SHP77 treated with DMSO at 0.1 percent for 48 hours (cell line): ENCODE measurements around the gene UMODL1.

Experiments
- DNase-seq: peaks from one replicate; lab custom pipeline; 2025; lab: John Stamatoyannopoulos, UW

UMODL1 gene, protein sequence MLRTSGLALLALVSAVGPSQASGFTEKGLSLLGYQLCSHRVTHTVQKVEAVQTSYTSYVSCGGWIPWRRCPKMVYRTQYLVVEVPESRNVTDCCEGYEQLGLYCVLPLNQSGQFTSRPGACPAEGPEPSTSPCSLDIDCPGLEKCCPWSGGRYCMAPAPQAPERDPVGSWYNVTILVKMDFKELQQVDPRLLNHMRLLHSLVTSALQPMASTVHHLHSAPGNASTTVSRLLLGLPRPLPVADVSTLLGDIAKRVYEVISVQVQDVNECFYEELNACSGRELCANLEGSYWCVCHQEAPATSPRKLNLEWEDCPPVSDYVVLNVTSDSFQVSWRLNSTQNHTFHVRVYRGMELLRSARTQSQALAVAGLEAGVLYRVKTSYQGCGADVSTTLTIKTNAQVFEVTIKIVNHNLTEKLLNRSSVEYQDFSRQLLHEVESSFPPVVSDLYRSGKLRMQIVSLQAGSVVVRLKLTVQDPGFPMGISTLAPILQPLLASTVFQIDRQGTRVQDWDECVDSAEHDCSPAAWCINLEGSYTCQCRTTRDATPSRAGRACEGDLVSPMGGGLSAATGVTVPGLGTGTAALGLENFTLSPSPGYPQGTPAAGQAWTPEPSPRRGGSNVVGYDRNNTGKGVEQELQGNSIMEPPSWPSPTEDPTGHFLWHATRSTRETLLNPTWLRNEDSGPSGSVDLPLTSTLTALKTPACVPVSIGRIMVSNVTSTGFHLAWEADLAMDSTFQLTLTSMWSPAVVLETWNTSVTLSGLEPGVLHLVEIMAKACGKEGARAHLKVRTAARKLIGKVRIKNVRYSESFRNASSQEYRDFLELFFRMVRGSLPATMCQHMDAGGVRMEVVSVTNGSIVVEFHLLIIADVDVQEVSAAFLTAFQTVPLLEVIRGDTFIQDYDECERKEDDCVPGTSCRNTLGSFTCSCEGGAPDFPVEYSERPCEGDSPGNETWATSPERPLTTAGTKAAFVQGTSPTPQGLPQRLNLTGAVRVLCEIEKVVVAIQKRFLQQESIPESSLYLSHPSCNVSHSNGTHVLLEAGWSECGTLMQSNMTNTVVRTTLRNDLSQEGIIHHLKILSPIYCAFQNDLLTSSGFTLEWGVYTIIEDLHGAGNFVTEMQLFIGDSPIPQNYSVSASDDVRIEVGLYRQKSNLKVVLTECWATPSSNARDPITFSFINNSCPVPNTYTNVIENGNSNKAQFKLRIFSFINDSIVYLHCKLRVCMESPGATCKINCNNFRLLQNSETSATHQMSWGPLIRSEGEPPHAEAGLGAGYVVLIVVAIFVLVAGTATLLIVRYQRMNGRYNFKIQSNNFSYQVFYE

DNA sequence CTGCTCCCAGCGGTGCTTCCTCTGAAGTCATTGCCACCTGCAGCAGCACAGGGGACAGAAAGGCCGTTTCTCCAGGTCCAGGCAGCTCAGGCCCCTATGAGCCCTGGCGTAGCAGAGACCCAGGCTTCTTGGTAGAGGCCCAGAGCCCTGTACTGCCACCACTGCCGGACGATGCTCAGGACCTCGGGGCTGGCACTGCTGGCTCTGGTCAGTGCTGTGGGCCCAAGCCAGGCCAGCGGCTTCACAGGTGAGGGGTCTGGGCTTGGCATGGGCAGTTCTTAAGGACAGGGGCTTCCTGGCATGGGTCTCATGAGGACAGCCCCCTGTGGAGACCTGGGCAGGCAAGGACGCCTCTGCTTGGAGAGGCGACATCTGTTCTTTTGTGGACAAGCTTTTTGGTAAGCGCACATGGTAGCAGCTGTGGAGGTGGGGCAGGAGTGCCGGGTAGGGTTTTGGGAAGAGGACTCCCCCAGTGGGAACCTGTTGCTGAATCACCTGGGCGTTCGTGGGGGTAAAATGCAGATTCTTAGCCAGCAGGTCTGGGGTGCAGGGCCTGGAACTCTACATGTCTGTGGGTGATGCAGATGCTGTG is at the start of gene UMODL1:
Gene UMODL1, plus strand, starts transcription at position 172 of the 592 bp plus-strand sequence. Its CDS starts 0 bp downstream, at position 172.
- no peak for DNase-seq

GRCh38 chr21:42021371-42022090 is 49.6 kb upstream of the UMODL1 start:
- DNase-seq: no peak

- DNase-seq: no peak
Measured at GRCh38 chr21:42022091-42022430, 49.1 kb upstream of the UMODL1 start.

GRCh38 chr21:42022906-42023305 is 48.2 kb upstream of the UMODL1 start:
- no peak for DNase-seq

DNA sequence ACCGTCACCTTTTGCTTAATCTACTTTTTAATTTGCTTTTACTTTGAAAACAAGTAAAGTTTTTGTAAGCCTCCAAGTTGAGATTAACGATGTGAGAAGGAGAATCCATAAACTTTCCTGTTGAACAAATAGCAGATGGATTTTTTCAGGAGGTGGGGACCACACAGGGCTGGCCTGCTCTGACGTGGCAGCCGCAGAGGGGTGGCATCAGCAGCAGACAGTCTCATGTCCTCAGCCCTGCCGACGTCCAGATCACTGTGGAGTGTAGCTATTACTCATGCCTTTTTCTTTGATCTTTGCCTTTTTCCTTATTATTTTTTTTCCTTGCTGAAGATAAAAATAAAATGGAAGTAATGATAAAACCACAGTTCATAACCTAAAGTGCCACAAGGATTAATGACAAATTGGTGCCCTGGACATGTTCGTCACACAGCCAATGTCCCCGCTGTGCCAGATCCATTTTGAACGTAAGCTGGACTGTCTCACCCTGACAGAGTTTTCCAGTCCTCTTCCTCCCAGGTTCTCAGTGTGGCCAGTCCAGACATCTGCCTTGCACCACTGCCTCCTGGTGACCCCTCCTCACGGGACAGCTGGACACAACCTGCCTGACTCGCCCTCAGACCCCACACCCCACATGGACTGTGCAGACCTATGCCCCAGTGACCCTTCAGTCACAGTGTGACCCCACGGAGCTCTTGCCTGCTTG is 45.6 kb upstream of the UMODL1 start:
- DNase-seq: no peak

DNA sequence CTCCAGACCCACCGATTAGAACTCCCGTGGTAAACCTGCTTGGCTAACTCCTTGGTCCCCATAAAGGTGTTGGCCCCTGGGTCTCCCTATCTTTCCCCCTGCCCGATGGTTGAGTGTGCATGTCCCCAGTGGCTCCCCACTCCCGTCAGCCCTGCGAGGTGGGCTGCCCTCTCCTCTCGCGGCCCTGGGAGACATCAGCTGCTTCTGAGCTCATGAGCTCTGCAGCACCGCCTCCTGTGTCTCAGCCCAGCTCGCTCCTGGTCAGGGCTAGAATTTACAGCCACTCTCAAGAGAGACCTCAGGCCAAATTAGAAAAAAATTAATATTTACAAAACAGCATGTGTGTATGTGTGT is 45.1 kb upstream of the UMODL1 start:
- no peak for DNase-seq

- no peak for DNase-seq
Measured at GRCh38 chr21:42027085-42027821, 43.9 kb upstream of the UMODL1 start.

DNA sequence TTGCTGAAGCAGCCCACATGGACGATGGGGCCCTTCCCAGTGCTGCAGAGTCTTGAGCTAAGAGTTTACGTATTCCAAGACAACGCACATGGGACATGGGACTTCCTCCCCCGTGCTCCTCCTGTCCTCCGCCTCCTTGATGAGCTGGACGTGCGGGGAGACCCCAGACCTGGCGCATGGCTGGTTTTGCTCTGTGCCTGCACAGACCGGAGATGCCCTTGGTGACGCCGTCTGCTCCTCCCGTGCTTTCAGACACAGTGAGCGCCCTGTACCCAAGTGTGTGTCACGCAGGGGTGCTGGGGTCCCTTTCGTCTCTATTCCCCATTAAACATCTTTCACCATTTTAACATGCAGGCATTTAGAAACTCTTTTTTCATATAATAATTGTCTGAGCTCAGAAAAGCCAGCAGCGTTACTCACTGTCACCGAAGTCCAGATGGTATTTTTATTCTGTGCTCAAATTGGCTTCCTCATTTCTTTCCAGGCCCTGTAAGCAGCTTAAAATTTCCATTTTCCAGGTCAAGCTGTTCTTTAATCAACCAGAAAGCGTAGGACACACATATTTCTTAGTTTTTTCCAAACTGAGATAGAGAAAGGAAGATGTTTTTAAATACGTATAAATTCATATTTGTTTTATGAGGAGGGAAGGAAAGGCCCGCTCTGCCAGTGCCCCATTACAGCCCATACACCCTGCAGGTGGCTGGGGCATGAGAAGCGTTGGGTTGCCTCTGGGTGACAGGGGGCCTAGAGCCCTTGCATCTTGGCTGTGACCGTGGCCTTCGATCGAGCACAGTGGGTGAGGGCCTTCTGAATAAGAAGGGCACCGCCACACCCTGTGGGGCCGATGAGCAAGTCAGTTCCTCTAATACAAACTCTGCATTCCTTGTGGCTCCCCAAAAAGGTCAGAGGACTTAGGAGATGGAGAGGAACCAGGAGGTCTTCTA is 43.0 kb upstream of the UMODL1 start:
- no peak for DNase-seq

DNA sequence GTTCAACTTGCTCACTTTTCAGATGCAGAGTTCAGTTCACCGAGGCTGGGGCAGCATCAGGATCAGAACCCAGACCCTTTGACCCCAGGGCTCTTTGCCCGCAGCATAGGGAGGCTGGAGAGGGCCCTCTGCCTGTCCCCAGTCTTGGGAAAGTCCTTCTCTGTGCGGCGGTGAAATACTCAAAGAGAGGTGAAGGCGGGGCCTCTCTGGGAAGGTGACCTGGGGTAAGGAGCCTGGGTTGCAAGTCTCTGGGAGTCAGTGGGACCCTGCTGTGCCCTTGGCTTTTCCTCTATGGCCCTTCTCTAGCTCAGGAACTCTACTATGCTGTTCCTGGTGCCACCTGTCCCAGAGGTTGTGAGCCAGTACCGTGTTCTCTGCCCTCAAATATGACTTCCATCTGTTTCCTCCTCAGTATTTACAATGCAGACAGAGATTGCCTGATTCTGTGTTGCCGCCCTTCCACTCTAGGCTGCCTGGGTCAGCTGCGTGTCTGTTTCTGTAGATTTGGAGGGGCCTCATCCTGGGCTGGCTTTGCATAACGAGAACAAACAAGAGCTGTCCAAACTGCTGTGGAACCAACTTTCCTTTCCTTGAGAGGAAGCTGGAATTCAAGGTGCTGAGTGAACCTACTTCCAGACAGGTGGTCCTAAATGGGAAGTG is 42.2 kb upstream of the UMODL1 start:
- no peak for DNase-seq

DNA sequence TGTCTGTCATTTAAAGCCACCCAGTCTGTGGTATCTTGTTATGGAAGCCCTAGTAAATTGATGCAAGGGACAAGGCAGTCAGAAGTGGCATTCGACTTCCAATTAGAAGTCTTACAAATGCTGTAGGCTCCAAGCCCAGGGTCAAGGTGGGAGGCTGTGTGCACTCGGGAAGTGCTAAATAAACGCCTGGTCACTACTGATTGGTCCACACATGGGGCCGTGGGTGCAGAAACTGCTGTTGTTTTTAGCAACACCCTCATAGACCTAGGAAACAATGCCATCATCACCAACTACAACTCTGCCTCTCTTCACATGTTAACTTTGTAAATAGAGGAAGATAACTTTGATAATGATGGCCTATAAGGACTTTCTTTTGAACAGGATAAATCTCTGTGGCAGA is 40.8 kb upstream of the UMODL1 start:
- no peak for DNase-seq

GRCh38 chr21:42031241-42031640 is 39.9 kb upstream of the UMODL1 start:
- no peak for DNase-seq

- DNase-seq: no peak
Measured at GRCh38 chr21:42031816-42032215, 39.3 kb upstream of the UMODL1 start.

GRCh38 chr21:42032266-42032665 is 38.9 kb upstream of the UMODL1 start:
- DNase-seq: no peak

DNA sequence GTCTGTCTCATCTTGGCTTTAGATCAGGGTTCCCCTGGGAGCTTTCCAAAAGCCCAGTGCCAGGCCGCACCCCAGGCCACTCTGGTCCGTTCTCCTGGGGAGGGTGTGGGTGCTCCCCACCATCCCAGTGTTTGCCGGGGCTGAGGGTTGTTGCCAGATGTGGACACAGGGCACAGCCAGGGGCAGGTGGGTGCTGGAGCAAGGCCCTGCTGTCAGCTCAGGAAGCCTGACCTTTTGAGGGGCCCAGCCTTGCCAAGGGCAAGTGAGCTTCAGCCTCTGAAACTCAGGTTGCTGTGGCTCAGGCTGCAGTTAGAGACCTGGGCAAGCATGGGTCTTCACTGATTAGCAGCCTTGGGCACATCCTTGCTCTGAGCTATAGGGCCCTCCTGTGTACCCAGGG is 38.1 kb upstream of the UMODL1 start:
- no peak for DNase-seq

- no peak for DNase-seq
Measured at GRCh38 chr21:42036313-42036712, 34.8 kb upstream of the UMODL1 start.

GRCh38 chr21:42037516-42037915 is 33.6 kb upstream of the UMODL1 start:
- DNase-seq: no peak

- no peak for DNase-seq
Measured at GRCh38 chr21:42037943-42038342, 33.2 kb upstream of the UMODL1 start.

DNA sequence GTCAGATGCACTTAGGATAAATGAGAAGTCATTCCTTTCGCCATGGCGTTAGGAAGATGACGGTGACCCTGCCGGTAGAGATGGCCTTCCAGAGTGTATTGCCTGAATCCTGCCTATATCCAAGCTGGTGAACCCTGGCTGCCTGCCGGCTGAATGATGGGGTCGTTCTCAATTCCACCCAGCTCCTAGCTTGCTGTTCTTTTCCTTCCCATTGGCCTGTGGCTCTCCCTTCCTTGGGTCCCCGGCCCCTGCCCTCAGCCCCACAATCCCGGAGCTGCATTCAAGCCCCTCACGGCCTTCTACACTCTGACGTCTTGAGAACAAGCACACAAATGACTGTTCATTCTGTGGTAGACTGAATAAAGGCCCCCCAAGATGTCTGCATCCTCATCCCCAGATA is 32.7 kb upstream of the UMODL1 start:
- no peak for DNase-seq
